HG03060 (cell line): Measurements from ENCODE around the gene USP17L17.
"Not testable (repeated sequence)": the region's sequence is repeated elsewhere in the genome, so short reads cannot be mapped to it uniquely, and the experiment has no call there.

Experiments
- ATAC-seq: cut with Tn5 transposase; IDR thresholded peaks from one replicate; pipeline ENCODE4 v1.9.1; 2021; ENCODE audit warnings: low read depth, moderate number of reproducible peaks; ENCODE audit not compliant: unreplicated experiment

Gene USP17L17

DNA sequence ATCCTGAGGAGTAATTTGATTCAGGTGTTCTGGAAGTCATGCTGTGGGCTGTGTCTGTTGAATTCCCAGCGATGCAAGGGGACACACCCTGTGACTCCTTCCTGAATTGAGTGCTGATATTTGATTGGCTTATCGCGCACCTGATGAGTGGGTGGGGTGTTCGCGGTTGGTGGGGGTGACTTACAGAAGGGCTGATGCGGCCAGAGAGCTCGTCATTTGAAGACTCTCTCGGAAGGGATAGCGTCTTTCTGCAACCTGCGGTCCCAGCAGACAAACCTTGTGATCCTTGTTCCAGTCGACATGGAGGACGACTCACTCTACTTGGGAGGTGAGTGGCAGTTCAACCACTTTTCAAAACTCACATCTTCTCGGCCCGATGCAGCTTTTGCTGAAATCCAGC, at the start of gene USP17L17:
TSS of gene USP17L17 (plus strand) at position 301 of the 400 bp plus-strand sequence. CDS start at position 301, 0 bp downstream.
- ATAC-seq: not testable (repeated sequence)

DNA sequence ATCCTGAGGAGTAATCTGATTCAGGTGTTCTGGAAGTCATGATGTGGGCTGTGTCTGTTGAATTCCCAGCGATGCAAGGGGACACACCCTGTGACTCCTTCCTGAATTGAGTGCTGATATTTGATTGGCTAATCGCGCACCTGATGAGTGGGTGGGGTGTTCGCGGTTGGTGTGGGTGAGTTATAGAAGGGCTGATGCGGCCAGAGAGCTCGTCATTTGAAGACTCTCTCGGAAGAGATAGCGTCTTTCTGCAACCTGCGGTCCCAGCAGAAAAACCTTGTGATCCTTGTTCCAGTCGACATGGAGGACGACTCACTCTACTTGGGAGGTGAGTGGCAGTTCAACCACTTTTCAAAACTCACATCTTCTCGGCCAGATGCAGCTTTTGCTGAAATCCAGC, 33.3 kb upstream of the USP17L17 start, which contains the start of gene USP17L10:
TSS of gene USP17L10 (plus strand) at position 301 of the 400 bp plus-strand sequence. CDS start at position 301, 0 bp downstream.
- not testable (repeated sequence) for ATAC-seq

DNA sequence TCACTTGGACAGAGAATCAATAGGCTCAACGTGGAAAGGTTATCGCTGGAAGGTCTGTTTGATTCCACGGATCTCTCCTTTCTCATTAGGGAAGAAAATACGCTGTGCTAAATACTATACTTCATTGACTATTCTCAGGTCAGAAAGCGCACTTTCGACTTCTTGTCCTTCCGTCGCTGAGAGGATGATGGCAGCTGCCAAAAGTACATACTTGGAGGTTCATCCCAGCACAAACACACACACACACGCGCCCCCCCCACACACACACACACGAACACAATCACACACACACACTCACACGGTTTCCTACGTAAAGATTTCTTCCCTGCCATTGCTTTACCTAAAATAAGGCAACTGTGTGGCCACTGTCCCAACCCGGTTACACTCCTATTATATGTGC, 29.0 kb upstream of the USP17L17 start:
- not testable (repeated sequence) for ATAC-seq

- ATAC-seq: not testable (repeated sequence)
Measured at GRCh38 chr4:9215105-9215504, 28.6 kb upstream of the USP17L17 start, which contains the start of gene USP17L11. Gene USP17L11, plus strand, starts transcription at chr4:9215405. Its CDS starts 0 bp downstream, at chr4:9215405.

DNA sequence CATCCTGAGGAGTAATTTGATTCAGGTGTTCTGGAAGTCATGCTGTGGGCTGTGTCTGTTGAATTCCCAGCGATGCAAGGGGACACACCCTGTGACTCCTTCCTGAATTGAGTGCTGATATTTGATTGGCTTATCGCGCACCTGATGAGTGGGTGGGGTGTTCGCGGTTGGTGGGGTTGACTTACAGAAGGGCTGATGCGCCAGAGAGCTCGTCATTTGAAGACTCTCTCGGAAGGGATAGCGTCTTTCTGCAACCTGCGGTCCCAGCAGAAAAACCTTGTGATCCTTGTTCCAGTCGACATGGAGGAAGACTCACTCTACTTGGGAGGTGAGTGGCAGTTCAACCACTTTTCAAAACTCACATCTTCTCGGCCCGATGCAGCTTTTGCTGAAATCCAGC, 23.8 kb upstream of the USP17L17 start, which contains the start of gene USP17L12:
TSS of gene USP17L12 (plus strand) at position 301 of the 400 bp plus-strand sequence. CDS start at position 301, 0 bp downstream.
- not testable (repeated sequence) for ATAC-seq

DNA sequence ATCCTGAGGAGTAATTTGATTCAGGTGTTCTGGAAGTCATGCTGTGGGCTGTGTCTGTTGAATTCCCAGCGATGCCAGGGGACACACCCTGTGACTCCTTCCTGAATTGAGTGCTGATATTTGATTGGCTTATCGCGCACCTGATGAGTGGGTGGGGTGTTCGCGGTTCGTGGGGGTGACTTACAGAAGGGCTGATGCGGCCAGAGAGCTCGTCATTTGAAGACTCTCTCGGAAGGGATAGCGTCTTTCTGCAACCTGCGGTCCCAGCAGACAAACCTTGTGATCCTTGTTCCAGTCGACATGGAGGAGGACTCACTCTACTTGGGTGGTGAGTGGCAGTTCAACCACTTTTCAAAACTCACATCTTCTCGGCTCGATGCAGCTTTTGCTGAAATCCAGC, 19.1 kb upstream of the USP17L17 start, which contains the start of gene USP17L13:
TSS of gene USP17L13 (plus strand) at position 301 of the 400 bp plus-strand sequence. CDS start at position 301, 0 bp downstream.
- not testable (repeated sequence) for ATAC-seq

GRCh38 chr4:9230249-9230648, 13.4 kb upstream of the USP17L17 start:
- ATAC-seq: not testable (repeated sequence)

GRCh38 chr4:9234085-9234484, 9.6 kb upstream of the USP17L17 start, which contains the start of gene USP17L15:
Gene USP17L15, plus strand, starts transcription at chr4:9234385. Its CDS starts 0 bp downstream, at chr4:9234385.
- not testable (repeated sequence) for ATAC-seq

- ATAC-seq: not testable (repeated sequence)
Measured at GRCh38 chr4:9238461-9238860, 5.2 kb upstream of the USP17L17 start.

- ATAC-seq: not testable (repeated sequence)
Measured at GRCh38 chr4:9247953-9248680, 4.4 kb downstream of the USP17L17 start, which contains the start of gene USP17L18. Gene USP17L18, plus strand, starts transcription at chr4:9248630. Its CDS starts 0 bp downstream, at chr4:9248630.

- ATAC-seq: not testable (repeated sequence)
Measured at GRCh38 chr4:9253078-9253477, 9.4 kb downstream of the USP17L17 start, which contains the start of gene USP17L19. Gene USP17L19, plus strand, starts transcription at chr4:9253378. Its CDS starts 0 bp downstream, at chr4:9253378.

DNA sequence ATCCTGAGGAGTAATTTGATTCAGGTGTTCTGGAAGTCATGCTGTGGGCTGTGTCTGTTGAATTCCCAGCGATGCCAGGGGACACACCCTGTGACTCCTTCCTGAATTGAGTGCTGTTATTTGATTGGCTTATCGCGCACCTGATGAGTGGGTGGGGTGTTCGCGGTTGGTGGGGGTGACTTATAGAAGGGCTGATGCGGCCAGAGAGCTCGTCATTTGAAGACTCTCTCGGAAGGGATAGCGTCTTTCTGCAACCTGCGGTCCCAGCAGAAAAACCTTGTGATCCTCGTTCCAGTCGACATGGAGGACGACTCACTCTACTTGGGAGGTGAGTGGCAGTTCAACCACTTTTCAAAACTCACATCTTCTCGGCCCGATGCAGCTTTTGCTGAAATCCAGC, 14.1 kb downstream of the USP17L17 start, which contains the start of gene USP17L20:
TSS of gene USP17L20 (plus strand) at position 301 of the 400 bp plus-strand sequence. CDS start at position 301, 0 bp downstream.
- ATAC-seq: not testable (repeated sequence)

GRCh38 chr4:9262572-9262971, 18.9 kb downstream of the USP17L17 start, which contains the start of gene USP17L21:
Gene USP17L21, plus strand, starts transcription at chr4:9262872. Its CDS starts 0 bp downstream, at chr4:9262872.
- ATAC-seq: not testable (repeated sequence)

GRCh38 chr4:9267319-9267718, 23.6 kb downstream of the USP17L17 start, which contains the start of gene USP17L22:
Gene USP17L22, plus strand, starts transcription at chr4:9267619. Its CDS starts 0 bp downstream, at chr4:9267619.
- ATAC-seq: not testable (repeated sequence)

- not testable (repeated sequence) for ATAC-seq
Measured at GRCh38 chr4:9271719-9272118, 28.0 kb downstream of the USP17L17 start.
